Measurements from ENCODE around the gene WNT5B. TPM values are rescaled to one million over a fixed set of nuclear protein-coding genes. Genes with fewer than 3 reads are reported as not detected.

The WNT5B gene
- total and polyA plus RNA-seq, 2 donors (not counting 1 experiment from before 2014, with no cell fraction given), result 0.33 to 0.57 TPM

DNA sequence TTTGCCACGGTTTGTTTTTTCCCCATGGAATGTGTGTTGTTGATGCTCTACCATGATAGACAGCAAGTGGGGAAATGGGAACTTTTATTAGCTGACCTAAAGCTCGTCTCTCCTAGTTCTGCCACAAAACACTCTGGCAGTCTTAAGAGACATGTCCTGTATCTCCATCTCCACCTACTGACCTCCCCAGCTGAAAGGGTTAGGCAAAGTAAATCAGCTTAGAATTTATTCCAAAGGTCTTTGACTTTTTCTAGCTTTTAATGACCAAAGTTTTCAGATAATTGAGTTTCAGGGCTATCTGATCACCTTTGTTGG lies 52.4 kb downstream of the WNT5B start:
- no peaks in the 10 kb centered on the region for H3K79me2 ChIP-seq (ENCODE audit: control insufficient read depth, insufficient read depth, low read length)
- TF ChIP-seq EZH2 (IDR thresholded peaks at IDR 0.05; ENCODE audit: borderline replicate concordance, insufficient read depth, low read depth, low read length, poor library complexity, severe bottlenecking) (no peak), CTCF (IDR thresholded peaks at IDR 0.05) (no peak)
- H3K9me3 ChIP-seq (ENCODE audit: control extremely low read depth in 1 of 3, control insufficient read depth in 2 of 3, insufficient read depth in 1 of 3, low read length in 2 of 3), result no peaks in the 10 kb centered on the region
- Mint-ChIP-seq H3K4me3 (no peak overlapping the region), H3K27me3 (peaks cover 6% of the 10 kb centered on the region), H3K4me1 (no peaks in the 10 kb centered on the region), H3K9me3 (ENCODE audit: insufficient read depth) (no peaks in the 10 kb centered on the region), H3K27ac (no peak overlapping the region)
- DNase-seq, result no peak
- H3K9ac ChIP-seq (ENCODE audit: low read length), result no peak overlapping the region
- H3K36me3 ChIP-seq (replicated peaks in 1 of 2; ENCODE audit: control extremely low read depth in 1 of 2, control insufficient read depth in 1 of 2, extremely low read depth in 1 of 2, insufficient read depth in 2 of 2, low read length in 1 of 2), result no peaks in the 10 kb centered on the region
- no peaks in the 10 kb centered on the region for H4K20me1 ChIP-seq (ENCODE audit: control insufficient read depth, insufficient read depth, low read length, poor library complexity, severe bottlenecking)
- 100% methylated on average over 1 of the region's 2 CpGs for WGBS (ENCODE audit: insufficient coverage)
- no peak overlapping the region for H3K4me2 ChIP-seq (replicated peaks; ENCODE audit: low read depth, low read length, poor library complexity, severe bottlenecking)
- intact Hi-C loops (cut with micrococcal nuclease), result no loop called here
- no peak for ATAC-seq (ENCODE audit: low read depth)
- no peaks in the 10 kb centered on the region for H3K27me3 ChIP-seq (replicated peaks in 1 of 4; ENCODE audit: control extremely low read depth in 1 of 4, control insufficient read depth in 3 of 4, insufficient read depth in 4 of 4, low read length in 3 of 4)
- no peaks in the 10 kb centered on the region for H3K4me1 ChIP-seq (ENCODE audit: control insufficient read depth in 2 of 2, insufficient read depth in 2 of 2, low read length in 2 of 2)
- no peak overlapping the region for H3K27ac ChIP-seq (ENCODE audit: low read length in 2 of 2)
- POLR2A ChIA-PET, result no interaction called here
- no peak overlapping the region for H3K4me3 ChIP-seq (ENCODE audit: control extremely low read depth in 1 of 5, extremely low read depth in 1 of 5, insufficient read depth in 1 of 5, low read depth in 2 of 5, low read length in 4 of 5)
- H2AFZ ChIP-seq (ENCODE audit: insufficient read depth, low read depth, low read length, poor library complexity, severe bottlenecking), result no peak overlapping the region
- CTCF ChIA-PET, result interaction anchor here (0.9 kb wide), 1 partner anchor 27 kb away, joined by 3 read pairs; no protein-coding TSS in a partner anchor

GRCh38 chr12:1688086-1688710 lies 59.2 kb downstream of the WNT5B start:
- DNase-seq (no peak), ATAC-seq (ENCODE audit: low read depth) (no peak)
- Histone ChIP-seq H3K9ac (ENCODE audit: low read length) (no peak overlapping the region), H3K9me3 (ENCODE audit: control extremely low read depth in 1 of 3, control insufficient read depth in 2 of 3, insufficient read depth in 1 of 3, low read length in 2 of 3) (no peaks in the 10 kb centered on the region), H3K36me3 (replicated peaks in 1 of 2; ENCODE audit: control extremely low read depth in 1 of 2, control insufficient read depth in 1 of 2, extremely low read depth in 1 of 2, insufficient read depth in 2 of 2, low read length in 1 of 2) (no peaks in the 10 kb centered on the region), H3K4me2 (replicated peaks; ENCODE audit: low read depth, low read length, poor library complexity, severe bottlenecking) (no peak overlapping the region), H4K20me1 (ENCODE audit: control insufficient read depth, insufficient read depth, low read length, poor library complexity, severe bottlenecking) (peaks cover 8% of the 10 kb centered on the region), H3K4me1 (ENCODE audit: control insufficient read depth in 2 of 2, insufficient read depth in 2 of 2, low read length in 2 of 2) (peaks cover 22 to 23% of the 10 kb centered on the region in 2 donors), H2AFZ (ENCODE audit: insufficient read depth, low read depth, low read length, poor library complexity, severe bottlenecking) (no peak overlapping the region), H3K27ac (ENCODE audit: low read length in 2 of 2) (no peak overlapping the region), H3K4me3 (ENCODE audit: control extremely low read depth in 1 of 5, extremely low read depth in 1 of 5, insufficient read depth in 1 of 5, low read depth in 2 of 5, low read length in 4 of 5) (no peak overlapping the region), H3K27me3 (replicated peaks in 1 of 4; ENCODE audit: control extremely low read depth in 1 of 4, control insufficient read depth in 3 of 4, insufficient read depth in 4 of 4, low read length in 3 of 4) (no peaks in the 10 kb centered on the region), H3K79me2 (ENCODE audit: control insufficient read depth, insufficient read depth, low read length) (peaks cover 21% of the 10 kb centered on the region)
- CTCF ChIA-PET, result interaction anchor here (0.5 to 5.0 kb wide), 9 partner anchors 9 to 108 kb away, joined by 3 to 23 read pairs (median 3); no protein-coding TSS in a partner anchor
- peaks cover 26% of the 10 kb centered on the region for H3K4me1 Mint-ChIP-seq
- intact Hi-C loops (cut with micrococcal nuclease), result no loop called here
- no peak overlapping the region for H3K27ac Mint-ChIP-seq
- WGBS (ENCODE audit: insufficient coverage), result 100% methylated on average over 2 of the region's 5 CpGs
- peaks cover 6% of the 10 kb centered on the region for H3K27me3 Mint-ChIP-seq
- no peak overlapping the region for H3K4me3 Mint-ChIP-seq
- POLR2A ChIA-PET, result no interaction called here
- TF ChIP-seq CTCF (IDR thresholded peaks at IDR 0.05) (no peak), EZH2 (IDR thresholded peaks at IDR 0.05; ENCODE audit: borderline replicate concordance, insufficient read depth, low read depth, low read length, poor library complexity, severe bottlenecking) (no peak)
- H3K9me3 Mint-ChIP-seq (ENCODE audit: insufficient read depth), result no peaks in the 10 kb centered on the region
